ENCODE data around the gene IDS.
"Not testable (repeated sequence)": the region's sequence is repeated elsewhere in the genome, so short reads cannot be mapped to it uniquely, and the experiment has no call there.

The IDS gene

DNA sequence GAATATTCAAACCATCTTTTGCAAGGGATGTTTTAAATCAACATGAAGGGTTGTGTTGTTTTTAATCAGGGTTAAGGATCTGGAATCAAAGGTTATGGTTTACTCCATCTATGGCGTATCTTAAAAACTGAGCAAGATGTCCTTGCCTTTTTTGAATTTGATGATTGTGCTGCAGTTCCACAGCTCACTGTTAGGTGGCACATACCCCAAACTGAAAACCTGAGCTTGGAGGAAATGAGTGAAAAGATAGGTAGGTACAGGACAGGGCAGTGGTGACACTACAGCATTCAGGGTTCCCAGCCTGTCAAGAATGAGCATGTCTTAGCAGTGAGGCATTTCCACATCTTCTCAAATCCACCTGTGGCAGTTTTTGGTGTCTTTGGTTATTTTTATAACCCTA lies 22.6 kb upstream of the IDS start:
- DNase-seq: peak in 1 of 56 donors; percentile 18

DNA sequence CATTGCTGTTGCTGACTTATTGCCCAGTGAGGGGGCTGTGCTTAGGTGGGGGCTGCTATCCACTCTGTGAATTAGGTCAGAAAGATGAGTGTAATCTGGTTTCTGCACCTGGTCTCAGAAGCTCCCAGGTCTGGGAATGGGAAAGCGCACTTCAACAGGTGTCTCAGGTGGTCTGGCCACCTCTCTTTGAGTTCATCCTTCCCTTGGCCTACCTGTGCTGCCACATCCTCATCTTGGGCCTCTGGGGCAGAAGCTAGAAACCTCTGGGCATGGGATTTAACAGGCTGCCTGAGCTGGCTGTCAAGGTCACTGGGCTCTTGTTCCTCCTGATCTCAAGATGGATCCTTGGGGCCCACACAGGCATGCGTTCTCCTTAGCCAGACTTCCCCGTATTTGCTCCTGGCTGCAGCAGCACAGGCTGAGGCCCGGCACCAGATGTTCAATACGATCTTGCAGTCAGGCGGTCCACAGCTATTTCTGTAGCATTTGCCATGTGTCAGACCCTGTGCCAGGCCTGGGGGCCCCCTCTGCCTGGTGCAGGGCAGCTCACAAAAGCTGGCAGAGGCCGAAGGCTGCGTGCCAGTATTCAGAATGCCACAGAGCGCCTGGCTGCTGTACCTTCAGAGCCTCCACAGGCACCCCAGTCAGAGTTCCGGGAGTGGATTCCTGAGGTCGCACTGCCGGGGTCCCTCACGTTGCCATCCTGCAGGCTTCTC lies 21.4 kb upstream of the IDS start:
- DNase-seq: not testable (repeated sequence)

DNA sequence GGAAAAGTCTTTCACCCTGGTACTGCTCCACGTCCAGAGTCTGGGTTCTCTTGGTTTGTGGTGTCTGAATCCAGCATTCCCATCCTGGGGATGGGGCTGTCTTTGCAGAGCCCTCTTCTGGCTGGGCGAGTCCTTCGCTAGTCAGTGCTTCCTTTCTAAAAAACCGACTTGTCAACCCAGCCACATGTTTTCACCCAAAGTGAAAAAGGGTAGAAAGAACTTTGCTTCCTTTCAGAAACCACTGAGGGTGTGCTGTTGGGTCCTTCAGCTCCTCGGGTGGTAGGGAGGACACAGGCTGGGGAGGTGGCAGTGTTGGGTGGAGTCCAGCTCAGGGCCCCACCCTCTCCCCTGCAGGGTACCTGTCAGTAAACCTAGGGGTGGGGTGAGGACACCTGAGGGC lies 20.8 kb upstream of the IDS start:
- DNase-seq: peak in 1 of 56 donors; percentile 4

DNA sequence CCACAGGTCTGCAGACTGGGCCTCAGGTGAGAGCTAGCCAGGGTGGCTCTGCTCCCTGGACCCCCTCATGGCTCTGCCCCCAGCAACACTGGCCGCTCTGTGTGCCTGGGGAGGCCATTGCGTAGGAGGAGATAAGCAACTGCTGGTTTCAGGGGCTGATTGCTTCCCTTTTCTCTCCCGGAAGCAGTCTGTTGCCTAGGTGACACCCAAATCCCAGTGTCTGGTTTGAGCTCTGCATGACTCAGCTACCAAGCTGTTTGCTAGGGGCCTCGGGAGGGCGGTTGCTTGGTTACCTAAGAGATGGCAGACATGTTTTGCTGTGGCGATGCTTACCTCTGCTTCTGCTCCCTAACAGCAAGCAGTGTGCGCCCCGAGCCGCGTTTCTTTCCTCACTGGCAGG lies 20.3 kb upstream of the IDS start:
- peak in 17 of 56 donors; percentile 1 to 39 (median 11) for DNase-seq

DNA sequence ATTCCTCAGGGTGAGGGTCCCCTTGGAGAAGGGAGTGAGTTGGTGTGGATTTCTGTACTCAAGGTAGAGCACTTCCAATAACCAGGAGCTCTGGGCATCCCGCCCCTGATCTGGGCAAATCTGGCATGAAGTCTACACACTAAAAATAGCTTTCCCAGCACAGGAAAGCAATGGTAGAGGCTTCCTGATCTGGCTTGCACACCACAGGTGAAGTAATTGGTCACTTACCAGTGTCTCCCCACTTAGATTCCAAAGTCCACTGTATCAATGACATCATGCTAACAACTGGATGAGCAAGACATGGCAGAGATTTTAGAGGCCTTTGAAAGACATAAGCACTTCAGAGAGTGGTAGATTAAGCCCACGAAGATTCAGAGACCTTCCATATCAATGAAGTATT lies 17.8 kb upstream of the IDS start:
- DNase-seq: no peak

DNA sequence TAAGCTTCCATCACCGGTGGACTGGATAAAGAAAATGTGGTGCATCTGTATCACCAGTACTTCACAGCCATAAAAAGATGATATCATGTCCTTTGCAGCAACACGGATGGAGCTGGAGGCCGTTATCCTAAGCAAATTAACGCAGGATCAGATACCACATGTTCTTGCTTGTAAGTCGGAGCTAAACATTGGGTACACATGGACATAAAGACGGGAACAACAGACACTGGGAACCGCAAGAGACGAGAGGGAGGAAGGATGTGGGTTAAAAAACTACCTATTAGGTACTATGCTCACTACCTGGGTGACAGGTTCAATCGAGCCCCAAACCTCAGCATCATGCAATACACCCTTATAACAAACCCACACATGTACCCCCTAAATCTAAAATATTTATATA lies 16.3 kb upstream of the IDS start:
- no peak for DNase-seq

DNA sequence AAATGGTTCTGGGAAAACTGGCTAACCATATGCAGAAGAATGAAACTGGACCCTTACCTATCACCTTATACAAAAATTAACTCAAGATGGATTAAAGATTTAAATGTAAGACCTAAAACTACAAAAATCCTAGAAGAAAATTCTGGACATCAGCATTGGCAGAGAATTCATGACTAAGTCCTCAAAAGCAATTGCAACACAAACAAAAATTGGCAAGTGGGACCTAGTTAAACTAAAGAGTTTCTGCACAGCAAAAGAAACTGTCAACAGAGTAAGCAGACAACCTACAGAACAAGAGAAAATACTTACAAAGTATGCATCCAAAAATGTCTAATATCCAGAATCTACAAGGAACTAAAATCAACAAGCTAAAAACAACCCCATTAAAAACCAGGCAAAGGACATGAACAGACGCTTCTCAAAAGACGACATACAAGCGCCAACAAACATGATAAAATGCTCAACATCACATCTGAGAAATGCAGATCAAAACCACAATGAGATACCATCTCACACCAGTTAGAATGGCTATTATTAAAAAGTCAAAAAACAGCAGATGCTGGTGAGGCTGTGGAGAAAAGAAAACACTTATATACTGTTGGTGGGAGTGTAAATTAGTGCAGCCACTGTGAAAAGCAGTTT lies 15.7 kb upstream of the IDS start:
- DNase-seq: not testable (repeated sequence)

DNA sequence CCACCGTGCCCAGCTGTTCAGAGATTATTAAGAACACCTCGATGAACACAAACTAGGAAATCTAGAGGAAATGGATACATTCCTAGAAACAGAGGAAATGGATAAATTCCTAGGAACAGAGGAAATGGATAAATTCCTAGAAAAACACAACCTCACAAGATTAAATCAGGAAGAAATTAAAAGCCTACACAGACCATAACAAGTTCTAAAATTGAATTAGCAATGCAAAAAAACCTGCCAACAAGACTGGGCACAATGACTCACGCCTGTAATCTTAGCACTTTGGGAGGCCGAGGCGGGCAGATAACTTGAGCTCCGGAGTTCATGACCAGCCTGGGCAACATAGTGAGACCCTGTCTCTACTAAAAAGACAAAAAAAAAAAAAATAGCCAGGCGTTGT lies 13.1 kb upstream of the IDS start:
- no peak for DNase-seq

DNA sequence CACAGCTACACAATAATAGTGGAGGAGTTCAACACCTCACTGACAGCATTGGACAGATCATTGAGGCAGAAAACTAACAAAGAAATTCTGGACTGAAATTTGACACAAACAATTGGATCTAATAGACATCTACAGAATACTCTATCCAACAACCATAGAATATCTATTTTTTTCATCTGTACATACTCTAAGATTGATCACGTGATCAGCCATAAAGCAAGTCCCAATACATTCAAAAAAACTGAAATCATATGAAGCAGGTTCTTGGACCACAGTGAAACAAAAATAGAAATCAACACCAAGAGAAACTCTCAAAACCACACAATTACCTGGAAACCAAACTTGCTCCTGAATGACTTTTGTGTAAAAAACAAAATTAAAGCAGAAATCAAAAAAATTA lies 12.2 kb upstream of the IDS start:
- DNase-seq: no peak

DNA sequence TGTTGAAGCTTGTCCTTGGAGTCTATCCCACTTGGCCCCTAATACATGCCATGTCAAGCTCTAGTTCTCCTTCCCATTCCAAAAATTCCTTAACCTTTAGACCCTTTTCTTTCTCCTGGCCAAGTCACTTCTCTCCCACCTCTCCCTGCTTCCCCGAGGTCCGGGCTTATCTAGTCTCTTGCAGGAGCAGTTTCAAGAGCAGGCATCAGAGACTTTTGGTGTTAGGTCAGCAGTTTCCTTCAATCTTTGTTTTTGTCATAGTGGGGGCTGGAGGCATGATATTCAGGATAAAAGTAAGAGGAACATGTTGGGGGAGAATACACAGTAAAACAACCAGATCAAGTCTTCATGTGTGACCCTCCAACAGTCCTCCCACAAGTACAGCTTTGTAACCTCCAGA lies 11.5 kb upstream of the IDS start:
- no peak for DNase-seq

DNA sequence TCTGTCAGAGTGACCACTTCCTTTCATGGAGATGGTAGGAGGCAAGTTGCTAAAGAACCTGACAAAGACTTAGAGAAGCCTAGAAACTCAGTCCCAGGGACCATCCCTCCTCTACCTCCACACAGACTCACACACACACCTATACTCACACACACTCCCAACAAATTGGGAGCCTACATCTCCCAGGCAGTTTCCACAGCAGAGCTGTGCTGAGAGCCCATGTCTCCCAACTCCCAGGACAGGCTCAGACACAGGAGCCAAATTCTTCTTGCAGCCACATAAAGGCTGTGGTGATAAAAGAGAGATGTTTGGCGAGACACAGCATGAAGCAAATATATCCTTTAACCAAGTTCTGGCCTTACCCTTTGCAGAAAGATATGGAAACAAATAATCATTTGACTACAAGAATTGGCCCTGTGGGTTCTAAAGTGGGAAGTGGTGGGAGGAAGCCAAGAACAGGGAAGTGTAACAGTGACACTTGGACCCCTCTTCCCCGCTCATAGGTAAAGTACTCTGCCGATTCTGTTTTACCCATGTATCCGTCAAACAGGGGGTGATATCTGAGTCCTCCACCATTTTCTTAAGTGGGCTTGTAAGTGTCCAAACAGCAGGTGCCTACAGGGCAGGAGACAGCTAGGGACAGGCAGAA lies 11.0 kb upstream of the IDS start:
- no peak for DNase-seq

DNA sequence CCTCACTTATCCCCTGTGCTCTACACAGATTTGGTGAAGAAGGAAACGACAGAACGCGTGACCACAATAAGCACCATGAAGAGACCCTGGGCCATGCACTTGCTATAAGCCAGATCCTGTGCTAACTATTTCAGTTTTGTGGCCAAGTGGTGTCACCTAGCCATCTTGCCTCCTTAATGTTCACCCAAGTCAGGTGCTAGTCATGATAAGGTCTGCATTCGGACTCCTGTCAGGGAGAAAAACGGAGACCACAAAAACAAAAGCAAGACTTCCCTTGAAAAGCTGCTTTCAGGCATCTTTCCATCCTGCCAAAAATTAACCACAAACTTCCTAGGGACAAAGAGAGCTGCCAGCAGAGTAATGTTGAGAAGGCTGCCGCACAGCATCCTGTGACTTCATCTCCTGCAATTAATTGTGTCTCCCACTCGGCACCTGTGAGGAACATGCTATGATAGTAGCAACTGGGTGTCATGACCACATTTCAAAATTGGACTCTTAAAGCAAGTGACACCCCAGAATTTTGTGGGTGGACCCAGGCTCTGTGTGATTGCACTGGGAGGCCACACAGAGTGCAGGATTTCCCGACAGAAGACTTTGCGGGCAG lies 8.8 kb upstream of the IDS start:
- no peak for DNase-seq

DNA sequence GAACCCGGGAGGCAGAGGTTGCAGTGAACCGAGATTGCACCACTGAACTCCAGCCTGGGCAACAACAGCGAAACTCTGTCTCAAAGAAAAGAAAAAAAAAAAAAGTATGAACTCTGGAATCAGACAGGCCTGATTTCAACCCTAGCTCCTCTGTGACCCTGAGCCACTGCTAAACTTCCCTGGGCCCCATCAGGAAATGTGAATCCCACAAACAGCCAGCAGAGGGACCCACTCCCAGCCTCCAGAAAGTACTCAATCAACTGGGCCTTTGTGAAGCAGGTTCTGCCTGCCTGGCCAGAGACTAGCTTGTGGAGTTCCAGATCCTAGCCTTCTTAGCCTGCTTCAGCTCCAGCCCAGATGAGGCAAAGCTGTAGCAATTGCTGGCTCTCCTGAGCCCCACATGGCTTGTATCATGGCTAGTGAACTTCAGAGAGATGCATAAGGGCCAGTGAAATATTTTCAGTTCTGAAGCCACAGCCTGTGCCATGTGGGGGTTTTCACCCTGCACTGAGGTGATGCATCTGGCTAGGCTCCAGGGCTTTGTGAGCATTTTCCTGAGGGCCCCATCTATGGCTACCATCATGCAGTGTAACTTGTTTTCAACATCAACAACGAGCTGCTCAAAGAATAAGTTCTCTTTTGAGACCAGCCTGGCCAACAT lies 7.2 kb upstream of the IDS start:
- DNase-seq: peak in 40 of 56 donors; percentile 1 to 64 (median 18)

DNA sequence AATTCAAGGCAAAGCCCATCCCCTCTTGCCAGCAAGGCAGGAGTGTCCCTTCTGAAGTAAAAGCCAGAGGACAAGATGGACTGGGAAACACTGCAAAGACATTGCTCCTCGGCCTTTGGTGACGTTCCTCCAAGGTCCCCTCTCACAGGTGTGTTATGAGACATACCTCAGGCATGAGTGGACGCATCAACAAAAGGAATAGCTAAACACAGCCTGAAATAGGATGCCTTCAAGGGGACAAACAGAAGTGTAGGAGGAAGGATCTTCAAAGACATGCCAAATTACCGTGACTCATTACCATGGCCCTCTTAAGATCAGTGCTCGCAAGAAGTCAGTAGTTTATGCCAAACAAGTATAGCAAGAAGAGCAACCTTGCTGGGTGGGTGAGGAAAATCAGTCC lies 6.0 kb upstream of the IDS start:
- no peak for DNase-seq

DNA sequence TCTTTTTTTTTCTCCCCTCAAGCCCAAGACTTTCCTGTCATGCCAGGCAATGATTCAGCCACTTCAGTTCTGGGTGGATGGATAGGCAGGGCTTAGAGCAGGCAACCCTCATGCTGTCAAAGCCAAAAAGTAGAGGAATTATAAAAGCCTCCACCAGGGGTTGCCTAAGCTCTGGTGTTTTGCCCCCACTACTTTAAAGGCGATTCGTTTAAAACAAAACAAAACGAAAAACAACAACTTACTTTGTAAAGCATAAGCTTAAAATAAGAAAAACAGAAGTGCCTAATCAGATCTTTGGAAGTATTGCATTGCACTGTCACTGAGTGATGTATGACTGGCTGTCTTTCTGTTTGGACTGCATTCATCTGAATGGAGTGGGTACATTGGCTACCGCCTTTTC lies 5.3 kb upstream of the IDS start:
- no peak for DNase-seq

DNA sequence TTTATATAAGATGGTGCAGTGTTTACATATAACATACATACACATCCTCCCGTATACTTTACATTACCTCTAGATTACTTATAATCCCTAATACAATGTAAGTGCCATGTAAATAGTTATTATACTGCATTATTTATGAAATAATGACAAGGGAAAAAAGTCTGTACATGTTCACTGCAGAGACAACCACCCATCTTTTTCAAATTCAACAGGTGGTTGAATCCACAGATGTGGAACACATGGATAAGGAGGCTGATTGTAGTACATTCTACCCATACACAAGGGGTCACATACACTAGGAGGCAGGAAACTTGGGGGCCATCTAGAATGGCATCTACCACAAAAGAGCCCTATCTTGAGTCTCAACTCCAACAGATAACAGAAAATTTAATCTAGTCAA lies 3.4 kb upstream of the IDS start:
- no peak for DNase-seq

DNA sequence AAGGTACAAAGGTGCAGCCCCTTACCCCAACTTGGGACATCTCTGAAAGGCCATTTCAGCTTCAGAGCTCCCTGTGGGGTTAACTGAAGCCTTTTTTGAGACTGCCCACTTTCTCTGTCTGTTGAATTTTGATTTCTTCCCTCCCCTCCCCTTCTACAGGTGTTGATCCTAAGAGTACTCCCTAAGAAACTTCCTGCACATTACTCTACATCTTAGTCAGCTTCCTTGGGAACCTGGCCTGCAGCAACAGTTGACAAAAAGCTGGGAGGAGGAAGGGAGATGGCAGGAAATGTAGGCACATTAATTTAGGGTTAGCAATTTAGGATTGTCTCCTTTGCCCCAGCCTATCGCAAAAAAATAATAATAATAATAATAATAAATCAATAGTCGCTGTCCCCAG lies 1.2 kb upstream of the IDS start:
- no peak for DNase-seq

DNA sequence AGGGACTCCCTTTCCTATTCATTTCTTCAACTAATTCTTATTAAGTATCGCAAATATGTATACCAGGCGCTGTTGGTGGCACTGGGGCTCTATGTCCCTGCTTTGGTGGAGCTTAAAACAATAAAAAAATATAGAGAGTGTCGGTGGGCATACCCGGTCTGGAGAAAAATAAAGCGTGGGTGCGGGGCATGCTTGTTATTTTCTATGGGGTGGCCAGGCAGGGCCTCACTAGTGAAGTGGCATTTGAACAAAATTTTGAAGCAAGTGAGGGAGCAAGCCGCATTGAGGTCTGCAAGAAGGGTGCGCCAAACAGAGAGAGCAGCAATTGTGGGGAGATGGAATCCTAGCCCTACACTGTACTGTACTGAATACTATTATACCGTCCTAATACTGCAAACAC lies 565 bp upstream of the IDS start:
- DNase-seq: no peak

DNA sequence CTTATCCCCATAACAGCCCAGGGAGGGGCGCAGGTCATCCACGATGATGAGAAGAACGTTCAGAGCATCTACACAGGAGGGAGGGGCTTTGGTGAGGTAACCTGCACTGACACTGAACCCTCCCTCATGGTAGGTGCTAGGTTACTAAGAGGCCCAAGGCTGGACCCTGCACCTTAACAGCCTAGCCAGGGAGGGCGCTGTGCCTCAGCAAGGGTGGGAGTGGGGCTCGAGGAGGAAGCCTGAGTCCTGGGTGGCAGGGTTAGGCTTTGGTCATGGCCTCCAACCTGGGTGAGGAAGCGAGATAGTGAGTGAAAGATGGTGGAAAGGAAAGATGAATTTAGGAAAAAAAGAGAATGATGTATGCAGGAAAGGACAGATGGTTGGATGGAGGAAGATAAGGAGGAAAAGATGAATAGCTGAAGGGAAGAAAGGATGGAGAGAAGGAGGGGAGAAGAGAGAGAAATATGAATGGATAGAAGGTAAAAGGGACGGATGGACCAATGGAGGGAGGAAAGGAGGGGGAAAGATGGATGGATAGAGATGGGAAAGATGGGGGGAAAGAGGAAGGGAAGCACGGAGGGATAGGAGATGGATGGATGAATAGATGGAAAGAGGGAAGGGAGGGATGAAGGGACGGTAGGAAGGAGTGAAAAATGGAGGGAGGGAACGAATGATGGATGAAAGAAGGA lies 736 bp downstream of the IDS start:
- peak in 4 of 56 donors; percentile 0 to 21 (median 8) for DNase-seq

DNA sequence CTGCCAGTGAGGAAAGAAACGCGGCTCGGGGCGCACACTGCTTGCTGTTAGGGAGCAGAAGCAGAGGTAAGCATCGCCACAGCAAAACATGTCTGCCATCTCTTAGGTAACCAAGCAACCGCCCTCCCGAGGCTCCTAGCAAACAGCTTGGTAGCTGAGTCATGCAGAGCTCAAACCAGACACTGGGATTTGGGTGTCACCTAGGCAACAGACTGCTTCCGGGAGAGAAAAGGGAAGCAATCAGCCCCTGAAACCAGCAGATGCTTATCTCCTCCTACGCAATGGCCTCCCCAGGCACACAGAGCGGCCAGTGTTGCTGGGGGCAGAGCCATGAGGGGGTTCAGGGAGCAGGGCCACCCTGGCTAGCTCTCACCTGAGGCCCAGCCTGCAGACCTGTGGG lies 1.7 kb downstream of the IDS start:
- DNase-seq: peak in 18 of 56 donors; percentile 0 to 43 (median 14)

DNA sequence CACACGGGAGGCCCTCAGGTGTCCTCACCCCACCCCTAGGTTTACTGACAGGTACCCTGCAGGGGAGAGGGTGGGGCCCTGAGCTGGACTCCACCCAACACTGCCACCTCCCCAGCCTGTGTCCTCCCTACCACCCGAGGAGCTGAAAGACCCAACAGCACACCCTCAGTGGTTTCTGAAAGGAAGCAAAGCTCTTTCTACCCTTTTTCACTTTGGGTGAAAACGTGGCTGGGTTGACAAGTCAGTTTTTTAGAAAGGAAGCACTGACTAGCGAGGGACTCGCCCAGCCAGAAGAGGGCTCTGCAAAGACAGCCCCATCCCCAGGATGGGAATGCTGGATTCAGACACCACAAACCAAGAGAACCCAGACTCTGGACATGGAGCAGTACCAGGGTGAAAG lies 2.2 kb downstream of the IDS start:
- DNase-seq: not testable (repeated sequence)
